ENCODE results near the gene ZYX.
A peak's percentile ranks its signal among the peaks of the same experiment; 100 is the strongest.
"Not testable (repeated sequence)": the region's sequence is repeated elsewhere in the genome, so short reads cannot be mapped to it uniquely, and the experiment has no call there.

The ZYX gene

DNA sequence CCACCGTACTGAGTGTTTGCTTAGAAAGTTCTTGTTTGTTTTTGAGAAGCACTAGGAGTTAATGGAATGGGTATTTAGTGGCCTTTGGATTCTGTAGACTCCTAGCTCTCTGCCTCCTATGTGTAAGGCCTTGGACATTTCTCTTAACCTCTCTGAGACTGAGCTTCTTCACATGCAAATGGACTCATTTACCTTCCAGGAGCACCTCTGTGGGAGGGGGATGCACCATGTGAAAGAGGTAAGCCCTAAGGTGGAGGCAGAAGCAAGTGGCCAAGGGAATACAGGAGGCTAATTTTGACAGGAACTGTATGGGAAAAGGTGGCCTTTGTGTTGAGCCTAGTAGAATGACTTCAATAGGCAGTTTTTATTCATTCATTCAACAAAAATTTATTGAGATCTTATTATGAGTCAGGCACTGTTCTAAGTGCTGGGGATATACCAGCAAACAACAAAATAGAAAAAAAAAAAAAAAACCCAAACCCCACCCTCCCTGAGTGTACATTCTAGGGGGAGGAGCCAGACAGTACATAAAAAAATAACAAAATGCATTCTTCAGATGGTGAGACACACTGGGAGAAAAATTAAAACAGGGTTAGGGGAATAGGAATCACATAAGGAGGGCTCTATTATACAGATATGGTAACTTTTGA, 36.7 kb downstream of the ZYX start:
- no peak for DNase-seq

GRCh38 chr7:143418681-143419458, 37.7 kb downstream of the ZYX start:
- no peak for DNase-seq

DNA sequence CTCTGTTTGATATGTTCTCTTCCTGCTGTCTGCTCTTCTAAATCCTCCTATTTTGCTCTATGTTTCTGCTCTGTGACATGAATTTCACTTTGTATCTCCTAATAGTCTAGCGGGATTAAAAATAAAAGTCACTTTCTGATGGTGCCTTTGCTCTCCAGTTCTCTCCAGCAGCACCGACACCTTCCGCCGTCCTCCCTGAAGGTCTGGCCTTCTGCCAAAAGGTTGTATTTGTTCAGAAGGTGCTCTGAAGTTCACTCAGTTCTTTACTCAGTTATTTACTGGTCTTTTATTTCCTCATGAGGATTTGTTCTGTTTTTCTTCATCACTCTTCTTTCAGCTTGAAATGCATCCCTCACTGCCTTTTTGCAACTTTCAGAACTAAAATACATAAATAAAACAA, 38.7 kb downstream of the ZYX start:
- no peak for DNase-seq

DNA sequence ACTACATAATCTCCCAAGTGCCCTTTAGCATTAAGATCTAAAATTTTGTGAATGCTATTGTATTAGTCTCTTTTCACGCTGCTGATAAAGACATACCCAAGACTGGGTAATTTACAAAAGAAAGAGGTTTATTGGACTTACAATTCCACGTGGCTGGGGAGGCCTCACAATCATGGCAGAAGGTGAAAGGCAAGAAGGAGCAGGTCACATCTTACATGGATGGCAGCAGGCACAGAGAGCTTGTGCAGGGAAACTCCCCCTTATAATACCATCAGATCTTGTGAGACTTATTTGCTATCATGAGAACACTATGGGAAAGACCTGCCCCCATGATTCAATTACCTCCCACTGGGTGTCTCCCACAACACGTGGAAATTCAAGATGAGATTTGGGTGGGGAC, 39.5 kb downstream of the ZYX start:
- DNase-seq = not testable (repeated sequence)

DNA sequence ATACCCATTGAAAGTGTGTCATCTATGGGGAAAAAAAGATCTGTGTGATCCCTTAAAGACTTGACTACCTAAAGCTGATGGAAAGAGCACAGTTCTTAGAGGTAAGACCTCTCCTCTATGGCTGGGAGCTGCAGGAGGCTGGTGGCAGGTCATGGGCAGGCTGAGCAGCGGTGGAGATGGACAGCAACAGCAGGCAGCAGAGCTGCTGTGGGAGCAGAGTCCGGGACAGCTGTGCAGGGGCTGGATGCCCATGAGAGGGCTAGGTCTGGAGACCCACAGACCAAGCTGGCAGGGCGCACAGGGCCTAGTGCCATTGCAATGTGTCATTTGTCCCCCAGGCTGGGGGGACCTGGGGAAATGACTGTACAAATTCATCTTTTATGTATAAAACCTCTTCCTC, 40.9 kb downstream of the ZYX start:
- DNase-seq = no peak

- DNase-seq = not testable (repeated sequence)
Measured at GRCh38 chr7:143424476-143424875, 43.3 kb downstream of the ZYX start.

- DNase-seq = no peak
Measured at GRCh38 chr7:143426479-143427142, 45.5 kb downstream of the ZYX start.

DNA sequence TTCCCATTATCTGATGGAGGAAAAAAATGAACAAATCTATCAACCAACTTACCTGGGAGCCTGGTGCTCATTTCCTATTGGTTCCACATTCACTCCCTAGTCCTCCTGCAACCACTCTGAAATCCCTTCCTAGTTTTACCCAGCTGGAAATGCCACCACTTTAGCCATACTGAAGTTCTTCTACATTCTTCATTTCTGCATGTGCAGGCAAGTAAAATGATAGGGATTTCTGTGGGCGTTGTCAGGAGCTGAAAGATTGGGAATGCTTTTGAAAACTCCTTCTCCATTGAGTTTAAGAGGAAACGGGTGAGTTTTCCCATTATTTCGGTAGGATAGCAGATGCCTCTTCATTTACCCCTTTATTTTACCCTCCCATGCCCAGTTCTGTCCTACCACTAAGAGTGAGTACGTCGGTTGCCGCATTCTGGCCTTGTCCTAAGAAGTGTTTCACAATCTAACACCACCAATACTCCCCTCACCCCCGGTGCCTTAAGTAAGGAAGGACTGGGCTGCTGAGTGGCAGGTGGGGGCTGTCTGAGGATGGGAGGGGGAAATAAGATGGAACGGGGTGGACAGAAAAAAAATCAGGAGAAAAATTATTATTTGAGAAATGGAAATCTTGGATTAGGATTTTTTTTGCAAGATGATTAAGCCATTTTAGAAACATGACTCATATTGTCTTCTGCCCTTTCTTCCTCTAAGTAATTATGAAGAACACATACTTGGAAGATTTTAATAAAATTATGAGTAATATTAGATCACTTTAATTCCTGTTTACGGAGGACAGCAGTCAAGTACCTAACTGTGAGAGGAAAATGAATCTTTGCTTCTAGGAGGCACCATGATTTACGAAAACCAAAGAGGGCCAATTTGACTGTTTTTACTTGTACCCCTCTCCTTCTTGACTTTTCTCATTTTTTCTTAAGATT, 48.9 kb downstream of the ZYX start:
- no peak for DNase-seq

DNA sequence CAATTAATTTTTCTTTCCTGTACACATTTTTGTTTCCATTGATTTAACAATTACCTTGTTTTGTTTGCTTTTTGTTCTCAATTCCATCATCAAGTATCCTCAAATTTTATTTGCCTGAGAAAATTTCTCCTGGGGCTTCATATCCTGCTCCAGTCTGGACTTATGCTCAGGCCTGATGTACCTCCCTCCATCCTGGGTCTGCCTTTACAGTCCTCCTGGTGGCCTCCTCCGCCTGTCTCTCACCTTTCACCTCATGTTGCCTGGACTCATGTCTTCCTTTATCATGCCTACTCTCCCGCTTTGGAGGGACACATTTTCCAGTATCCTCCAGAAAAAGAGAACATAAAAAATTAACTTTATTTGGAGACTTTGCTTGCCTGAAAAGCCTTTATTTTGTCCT, 50.0 kb downstream of the ZYX start:
- no peak for DNase-seq

DNA sequence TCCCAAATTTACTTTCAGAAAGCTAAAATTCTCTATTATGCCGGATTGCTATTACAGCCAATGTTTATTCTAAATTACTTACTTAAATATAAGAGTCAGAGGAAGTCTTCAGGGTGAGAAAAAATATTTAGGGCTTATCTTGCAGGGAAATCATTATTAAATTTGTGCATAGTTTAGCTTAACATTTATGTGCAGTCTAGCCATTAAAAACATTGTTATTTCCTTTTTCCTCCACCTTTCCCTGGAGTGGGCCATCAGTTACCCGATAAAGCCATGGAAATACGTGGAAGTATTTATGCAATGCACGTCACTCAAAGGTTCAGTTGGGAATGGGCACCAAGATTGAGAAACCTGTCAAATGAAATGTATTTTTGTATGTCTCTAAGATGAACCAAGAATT, 52.6 kb downstream of the ZYX start:
- DNase-seq = no peak

DNA sequence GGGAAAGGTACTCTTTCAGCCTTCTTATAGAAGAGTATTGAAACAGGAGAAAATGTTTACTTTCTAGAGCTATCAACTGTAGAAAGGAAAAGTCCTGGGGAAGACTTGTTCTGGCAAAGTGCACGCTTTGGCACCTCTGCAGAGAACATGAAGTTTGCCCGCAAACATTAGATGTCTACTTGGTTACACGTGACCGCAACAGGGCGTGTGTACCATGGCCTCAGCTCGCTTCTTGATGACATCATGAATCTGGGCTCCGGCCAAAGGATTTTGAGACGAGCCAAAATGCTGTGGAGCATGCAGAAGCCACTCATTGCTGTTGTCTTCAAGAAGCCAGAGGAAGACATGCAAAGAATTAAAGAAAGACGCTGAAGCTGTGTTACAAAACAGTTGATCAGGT, 53.5 kb downstream of the ZYX start:
- DNase-seq = peak; percentile 8 to 69

GRCh38 chr7:143435266-143435665, 54.1 kb downstream of the ZYX start:
- DNase-seq = no peak

DNA sequence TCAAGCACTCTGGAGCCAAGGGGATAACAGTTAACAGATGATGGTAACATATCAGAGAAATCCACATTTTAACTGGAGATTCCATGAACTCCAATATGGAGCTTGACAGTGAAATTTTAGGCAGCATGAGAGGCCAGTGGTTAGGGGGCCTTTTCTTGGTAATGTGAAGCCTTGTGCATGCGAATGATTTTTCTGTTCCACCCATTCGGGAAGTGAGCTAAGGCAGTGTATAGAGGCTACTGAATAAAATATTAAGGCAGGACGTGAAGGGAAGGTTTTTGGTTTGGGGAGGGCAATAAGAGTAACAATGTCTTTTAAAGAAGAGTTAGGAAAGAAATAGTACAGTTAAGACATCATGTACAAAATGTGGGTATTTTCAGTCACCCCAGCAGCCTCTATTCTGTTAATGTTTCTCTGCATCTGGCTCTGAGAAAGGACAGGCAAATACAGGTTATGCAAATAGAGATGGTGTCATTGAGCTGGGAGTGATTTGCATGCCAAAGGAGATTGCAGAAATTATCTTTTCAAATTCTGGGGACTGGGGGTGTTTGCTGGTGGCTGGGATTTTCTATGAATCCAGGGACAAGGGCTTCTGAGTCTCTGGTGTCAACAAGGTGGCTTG, 55.3 kb downstream of the ZYX start:
- DNase-seq = no peak

- DNase-seq = no peak
Measured at GRCh38 chr7:143437578-143437977, 56.4 kb downstream of the ZYX start.

DNA sequence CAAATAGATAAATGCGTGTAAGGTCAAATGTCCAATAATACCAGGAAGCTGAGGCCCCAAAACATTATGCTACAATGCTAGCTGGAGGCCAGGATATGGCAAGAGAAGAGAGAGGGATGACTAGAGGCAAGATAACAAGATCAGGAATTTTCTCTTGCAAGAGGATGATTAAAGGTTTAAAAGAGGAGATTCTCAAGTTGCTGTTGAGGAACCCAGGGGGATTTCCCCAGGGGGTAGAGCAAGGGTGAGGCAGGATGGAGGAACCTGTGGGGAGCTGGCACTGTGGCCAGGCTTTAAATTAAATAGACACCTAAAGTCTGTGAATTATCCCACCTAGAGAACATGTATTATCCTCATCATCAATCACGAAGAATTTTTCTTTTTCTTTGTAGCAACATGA, 58.7 kb downstream of the ZYX start:
- DNase-seq = no peak
